ENCODE results near the gene OPN1SW.

Gene OPN1SW

GRCh38 chr7:128788446-128789412 lies 13.1 kb upstream of the OPN1SW start:
- TF ChIP-seq GATA2 (IDR thresholded peaks at IDR 0.05; ENCODE audit: low read depth, low read length) = no peak
- TF ChIP-seq GATA3 (IDR thresholded peaks at IDR 0.05; ENCODE audit: low read depth, low read length) = no peak

- no peak for TF ChIP-seq GATA2 (IDR thresholded peaks at IDR 0.05; ENCODE audit: low read depth, low read length)
- TF ChIP-seq GATA3 (IDR thresholded peaks at IDR 0.05; ENCODE audit: low read depth, low read length) = no peak
Measured at GRCh38 chr7:128785738-128786137, 10.1 kb upstream of the OPN1SW start.

DNA sequence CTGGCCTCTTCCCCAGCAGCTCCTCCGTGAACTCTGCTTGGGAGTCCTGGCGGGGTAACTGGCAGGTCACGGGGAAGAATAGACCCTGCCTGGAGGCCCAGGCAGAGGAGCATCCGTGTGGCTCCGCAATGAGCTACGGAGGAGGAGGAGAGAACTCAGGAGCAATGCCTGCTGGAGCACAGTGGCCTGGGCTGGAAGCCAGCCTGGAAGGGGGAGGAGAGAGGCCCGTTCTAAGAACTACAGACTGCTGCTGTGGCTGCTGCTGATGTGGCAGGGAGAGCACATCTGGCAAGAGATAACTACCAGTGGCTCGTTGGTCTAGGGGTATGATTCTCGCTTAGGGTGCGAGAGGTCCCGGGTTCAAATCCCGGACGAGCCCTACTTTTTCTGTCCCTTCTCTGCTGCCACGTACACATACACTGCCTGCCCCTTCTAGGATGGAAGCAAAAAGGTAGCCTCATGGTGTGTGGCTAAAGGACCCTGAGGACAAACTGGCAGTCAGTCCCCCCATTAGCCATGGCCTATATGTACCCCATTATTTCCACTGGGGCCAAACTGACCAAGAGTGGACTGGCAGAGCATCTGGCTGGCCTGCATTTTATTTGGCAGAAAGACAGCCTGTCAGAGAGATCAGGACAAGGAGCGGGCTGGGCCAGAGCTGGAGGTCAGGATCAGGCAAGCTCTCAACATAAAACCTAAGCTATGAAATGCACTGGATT lies 7.7 kb upstream of the OPN1SW start:
- no peak for TF ChIP-seq GATA3 (IDR thresholded peaks at IDR 0.05; ENCODE audit: low read depth, low read length)
- TF ChIP-seq GATA2 (IDR thresholded peaks at IDR 0.05; ENCODE audit: low read depth, low read length) = 0 out of 2 replicates have a peak, but pooled peaks have one; percentile 14

DNA sequence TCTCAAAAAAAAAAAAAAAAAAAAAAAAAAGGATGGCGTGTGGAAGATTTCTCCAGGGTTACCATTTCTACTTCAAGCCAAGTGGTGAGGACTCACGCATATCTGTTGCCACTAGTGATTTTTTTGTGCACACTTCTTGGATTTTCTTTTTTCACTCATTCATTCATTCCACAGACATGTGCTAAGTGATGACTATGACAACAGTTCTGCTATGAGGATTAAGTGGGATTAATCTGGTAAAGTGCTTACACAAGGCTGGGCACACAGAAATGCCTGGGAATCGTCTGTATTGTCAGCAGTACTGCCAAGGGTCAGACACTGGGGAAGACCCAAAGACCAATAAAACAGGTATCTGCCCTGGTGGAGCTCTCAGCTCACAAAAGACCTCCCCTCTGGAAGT lies 6.3 kb upstream of the OPN1SW start:
- no peak for TF ChIP-seq GATA2 (IDR thresholded peaks at IDR 0.05; ENCODE audit: low read depth, low read length)
- TF ChIP-seq GATA3 (IDR thresholded peaks at IDR 0.05; ENCODE audit: low read depth, low read length) = no peak

- no peak for TF ChIP-seq GATA3 (IDR thresholded peaks at IDR 0.05; ENCODE audit: low read depth, low read length)
- no peak for TF ChIP-seq GATA2 (IDR thresholded peaks at IDR 0.05; ENCODE audit: low read depth, low read length)
Measured at GRCh38 chr7:128781126-128781525, 5.5 kb upstream of the OPN1SW start.

DNA sequence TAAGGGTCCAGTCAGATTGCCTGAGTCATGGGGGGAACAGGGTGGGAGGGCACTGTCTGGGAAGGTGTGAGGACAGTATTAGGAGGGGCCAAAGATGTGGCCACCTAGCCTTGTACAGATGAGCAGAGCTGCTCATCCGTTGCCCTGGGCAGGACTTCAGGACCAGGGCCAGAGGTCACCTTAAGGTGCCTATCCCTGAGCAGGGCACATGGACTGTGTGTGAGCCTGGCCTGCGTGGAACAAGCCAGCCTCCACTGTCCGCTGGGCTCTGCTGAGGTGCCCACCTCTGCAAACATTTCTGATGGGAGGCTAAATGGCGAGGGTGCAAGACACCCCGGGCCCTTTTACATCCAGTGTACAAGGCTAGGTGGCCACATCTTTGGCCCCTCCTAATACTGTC lies 3.4 kb upstream of the OPN1SW start:
- TF ChIP-seq GATA2 (IDR thresholded peaks at IDR 0.05; ENCODE audit: low read depth, low read length) = no peak
- no peak for TF ChIP-seq GATA3 (IDR thresholded peaks at IDR 0.05; ENCODE audit: low read depth, low read length)

DNA sequence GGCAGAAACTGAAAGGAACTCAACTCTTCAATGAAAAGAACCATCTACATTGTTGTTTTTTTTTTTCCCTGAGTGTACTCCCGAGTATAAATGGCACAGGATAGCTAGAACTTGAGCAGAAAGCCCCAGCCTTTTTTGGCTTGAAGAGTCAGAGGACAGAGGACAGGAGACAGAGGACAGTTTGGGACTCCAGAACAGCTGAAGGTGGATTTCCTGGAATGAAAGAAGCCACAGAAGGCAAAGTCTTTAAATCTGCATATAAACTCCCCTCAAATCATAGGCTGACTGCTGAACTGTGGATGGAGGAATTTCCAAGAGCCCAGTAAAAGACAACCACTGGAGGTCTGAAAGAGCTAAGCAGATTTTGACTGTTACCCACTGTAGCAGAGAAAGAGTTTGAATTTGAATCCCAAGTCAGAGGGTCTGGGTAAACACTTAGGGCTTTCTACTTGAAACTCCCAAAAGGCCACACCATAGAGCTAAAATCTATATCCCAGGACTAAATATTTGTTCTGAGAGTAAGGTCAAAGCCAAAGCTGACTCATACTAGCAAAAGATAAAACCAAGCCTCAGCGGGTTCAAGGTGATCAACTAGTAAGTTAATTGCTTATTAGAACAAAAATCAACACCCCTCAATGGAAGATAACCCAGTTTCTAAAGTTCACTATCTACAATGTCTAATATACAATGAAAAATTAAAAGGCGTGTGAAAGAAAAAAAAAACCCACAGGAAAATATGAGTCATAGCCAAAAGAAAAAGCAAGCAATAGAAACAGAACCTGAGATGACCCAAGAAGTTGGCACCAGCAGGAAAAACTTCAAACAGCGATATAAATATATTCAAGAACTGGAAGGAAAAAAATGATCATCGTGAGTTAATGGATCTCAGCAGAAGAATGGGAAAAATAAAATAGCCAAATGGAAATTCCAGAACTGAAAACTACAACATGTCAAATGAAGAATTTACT lies 1.8 kb upstream of the OPN1SW start:
- TF ChIP-seq GATA2 (IDR thresholded peaks at IDR 0.05; ENCODE audit: low read depth, low read length) = no peak
- TF ChIP-seq GATA3 (IDR thresholded peaks at IDR 0.05; ENCODE audit: low read depth, low read length) = no peak

- TF ChIP-seq GATA3 (IDR thresholded peaks at IDR 0.05; ENCODE audit: low read depth, low read length) (no peak), GATA2 (IDR thresholded peaks at IDR 0.05; ENCODE audit: low read depth, low read length) (no peak)
Measured at GRCh38 chr7:128774921-128775320, 673 bp downstream of the OPN1SW start.

DNA sequence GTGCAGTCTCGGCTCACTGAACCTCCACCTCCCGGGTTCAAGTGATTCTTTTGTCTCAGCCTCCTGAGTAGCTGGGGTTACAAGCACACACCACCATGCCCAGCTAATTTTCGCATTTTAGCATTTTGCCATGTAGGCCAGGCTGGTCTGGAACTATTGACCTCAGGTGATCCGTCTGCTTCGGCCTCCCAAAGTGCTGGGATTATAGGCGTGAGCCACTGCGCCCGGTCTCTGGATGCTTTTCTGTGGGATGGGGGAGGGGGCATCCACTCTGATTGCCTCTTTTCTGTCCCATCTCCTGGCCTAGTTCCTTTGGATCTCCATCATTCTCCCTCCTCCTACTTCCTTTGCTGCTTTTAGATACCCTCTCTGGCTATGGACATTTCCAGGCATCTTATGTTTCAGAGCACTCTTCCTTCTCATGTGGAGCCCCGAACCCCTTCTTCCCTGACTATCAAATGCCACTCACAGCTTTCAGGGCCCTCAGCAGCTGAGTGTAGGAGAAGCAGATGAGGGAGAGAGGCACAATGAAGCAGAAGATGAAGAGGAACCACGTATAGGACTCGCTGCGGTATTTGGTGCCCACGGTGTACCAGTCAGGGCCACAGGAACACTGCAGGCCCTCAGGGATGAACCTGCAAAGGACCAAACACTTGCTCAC lies 1.4 kb downstream of the OPN1SW start:
- no peak for TF ChIP-seq GATA2 (IDR thresholded peaks at IDR 0.05; ENCODE audit: low read depth, low read length)
- no peak for TF ChIP-seq GATA3 (IDR thresholded peaks at IDR 0.05; ENCODE audit: low read depth, low read length)

DNA sequence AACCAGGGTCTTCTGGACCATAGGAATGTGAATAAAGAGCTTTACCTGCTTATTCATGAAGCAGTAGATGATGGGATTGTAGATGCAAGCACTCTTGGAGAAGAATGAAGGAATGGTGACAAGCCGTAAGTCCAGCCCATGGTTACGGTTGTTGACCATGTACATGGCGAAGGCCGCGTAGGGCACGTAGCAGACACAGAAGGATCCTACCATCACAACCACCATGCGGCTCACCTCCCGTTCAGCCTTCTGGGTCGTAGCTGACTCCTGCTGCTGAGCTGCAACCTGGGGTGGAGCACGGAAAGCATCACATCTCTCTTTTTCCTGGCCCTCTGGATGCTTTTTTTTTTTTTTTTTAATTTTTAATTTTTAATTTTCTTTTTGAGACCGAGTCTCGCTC lies 2.0 kb downstream of the OPN1SW start:
- TF ChIP-seq GATA3 (IDR thresholded peaks at IDR 0.05; ENCODE audit: low read depth, low read length) (no peak), GATA2 (IDR thresholded peaks at IDR 0.05; ENCODE audit: low read depth, low read length) (no peak)

DNA sequence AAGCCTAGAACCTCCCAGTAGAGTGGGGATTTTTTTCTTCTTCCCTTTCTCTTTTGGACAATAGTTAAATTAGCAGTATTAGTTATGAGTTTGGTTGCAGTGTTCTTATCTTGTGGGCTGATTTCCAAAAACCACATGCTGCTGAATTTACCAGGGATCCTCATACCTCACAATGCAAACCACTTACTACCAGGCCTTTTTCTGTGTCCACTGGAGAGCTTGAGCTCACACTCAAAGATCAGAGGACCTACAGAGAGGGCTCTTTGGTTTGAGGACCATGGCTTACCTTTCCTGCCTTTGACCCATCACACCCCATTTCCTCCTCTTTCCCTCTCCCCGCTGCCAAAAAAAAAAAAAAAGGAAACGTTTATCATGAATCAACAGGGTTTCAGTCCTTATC lies 5.4 kb downstream of the OPN1SW start:
- TF ChIP-seq GATA3 (IDR thresholded peaks at IDR 0.05; ENCODE audit: low read depth, low read length) (no peak), GATA2 (IDR thresholded peaks at IDR 0.05; ENCODE audit: low read depth, low read length) (no peak)

DNA sequence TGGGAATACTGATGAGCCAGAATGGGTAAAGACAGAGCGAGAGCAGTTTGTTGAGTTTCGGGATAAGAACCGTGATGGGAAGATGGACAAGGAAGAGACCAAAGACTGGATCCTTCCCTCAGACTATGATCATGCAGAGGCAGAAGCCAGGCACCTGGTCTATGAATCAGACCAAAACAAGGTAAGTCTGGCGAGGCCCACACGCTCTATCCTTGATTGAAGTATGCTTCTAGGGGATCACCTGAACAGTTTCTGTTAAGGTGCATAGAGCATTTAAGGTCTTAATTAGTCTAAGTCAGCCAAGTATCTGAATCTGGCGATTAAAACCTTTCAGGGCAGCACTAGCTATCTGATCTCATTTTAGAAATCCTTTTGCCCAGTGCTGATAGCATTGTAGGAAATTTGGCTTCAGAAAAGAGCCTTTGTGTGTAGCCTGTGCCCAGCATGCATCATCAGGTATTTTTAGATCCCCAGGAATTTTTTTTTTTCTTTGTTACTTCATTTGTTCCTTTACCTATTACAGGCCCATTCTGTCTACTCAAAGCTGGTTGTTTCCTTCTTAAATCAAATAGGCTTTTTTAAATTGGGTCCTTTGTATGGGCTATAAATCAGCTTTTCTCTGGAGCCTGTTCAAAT lies 8.0 kb downstream of the OPN1SW start:
- TF ChIP-seq GATA3 (IDR thresholded peaks at IDR 0.05; ENCODE audit: low read depth, low read length) (no peak), GATA2 (IDR thresholded peaks at IDR 0.05; ENCODE audit: low read depth, low read length) (no peak)

DNA sequence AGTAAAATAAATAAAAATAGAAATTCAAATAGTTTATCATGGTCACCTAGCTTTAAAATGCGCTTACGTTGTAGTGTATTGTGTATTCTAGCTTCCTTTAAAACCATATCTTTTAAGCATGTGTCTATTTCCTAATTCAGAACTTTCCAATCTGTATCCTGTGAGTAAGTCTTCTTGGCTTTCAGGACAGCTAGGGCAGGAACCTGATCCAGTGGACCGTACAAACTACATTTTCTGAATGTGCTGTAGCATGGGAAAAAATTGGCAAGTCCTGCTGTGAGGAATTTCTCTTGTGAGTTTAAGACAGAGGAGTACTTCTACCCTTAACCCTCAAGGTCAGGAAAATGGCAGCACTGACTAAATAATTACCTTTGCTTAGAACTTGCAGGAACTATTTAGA lies 12.1 kb downstream of the OPN1SW start:
- TF ChIP-seq GATA2 (IDR thresholded peaks at IDR 0.05; ENCODE audit: low read depth, low read length) (no peak), GATA3 (IDR thresholded peaks at IDR 0.05; ENCODE audit: low read depth, low read length) (no peak)

Data from SH-SY5Y (cell line).